ENCODE measurements around the gene SMAD7. TPM values are rescaled to one million over a fixed set of nuclear protein-coding genes. Genes with fewer than 3 reads are reported as not detected.

SMAD7 gene
- total and polyA plus RNA-seq, 2 donors (not counting 1 experiment from before 2014, with no cell fraction given), result 6.1 to 16.3 TPM

GRCh38 chr18:48935433-48935774 is 15.4 kb downstream of the SMAD7 start:
- no peak overlapping the region for H2AFZ ChIP-seq (ENCODE audit: low read length)
- no peak for DNase-seq (ENCODE audit: low read depth in 2 of 2)
- H3K4me3 ChIP-seq (replicated peaks in 1 of 4; ENCODE audit: control extremely low read depth in 1 of 4, insufficient read depth in 1 of 4, low read depth in 3 of 4, low read length in 4 of 4), result no peak overlapping the region
- peak overlapping the region; percentile 75 for H3K4me2 ChIP-seq (ENCODE audit: extremely low read depth, insufficient read depth, low read length)
- no peaks in the 10 kb centered on the region for H3K27me3 ChIP-seq (ENCODE audit: control insufficient read depth, insufficient read depth, low read length)
- no peaks in the 10 kb centered on the region for H4K20me1 ChIP-seq (ENCODE audit: control insufficient read depth, extremely low read depth, insufficient read depth, low read length)
- H3K79me2 ChIP-seq (ENCODE audit: control insufficient read depth, insufficient read depth, low read length), result peaks cover 85% of the 10 kb centered on the region
- no peaks in the 10 kb centered on the region for H3K9me3 ChIP-seq (ENCODE audit: control insufficient read depth, insufficient read depth, low read depth, low read length)
- H3K27ac ChIP-seq (ENCODE audit: insufficient read depth, low read length), result peak overlapping the region; percentile 63
- H3K4me1 ChIP-seq (ENCODE audit: control insufficient read depth, extremely low read depth, insufficient read depth, low read length), result peaks cover 57% of the 10 kb centered on the region
- TF ChIP-seq EZH2 (IDR thresholded peaks at IDR 0.05; ENCODE audit: low read length, missing control alignments), result no peak
- TF ChIP-seq CTCF (conservative IDR thresholded peaks at IDR 0.05 in 1 of 2, IDR thresholded peaks at IDR 0.05 in 1 of 2; ENCODE audit: low read depth in 1 of 2, low read length in 2 of 2), result no peak
- no peaks in the 10 kb centered on the region for H3K36me3 ChIP-seq (ENCODE audit: control insufficient read depth, insufficient read depth, low read length)
- no peak overlapping the region for H3K9ac ChIP-seq (ENCODE audit: insufficient read depth, low read length)

DNA sequence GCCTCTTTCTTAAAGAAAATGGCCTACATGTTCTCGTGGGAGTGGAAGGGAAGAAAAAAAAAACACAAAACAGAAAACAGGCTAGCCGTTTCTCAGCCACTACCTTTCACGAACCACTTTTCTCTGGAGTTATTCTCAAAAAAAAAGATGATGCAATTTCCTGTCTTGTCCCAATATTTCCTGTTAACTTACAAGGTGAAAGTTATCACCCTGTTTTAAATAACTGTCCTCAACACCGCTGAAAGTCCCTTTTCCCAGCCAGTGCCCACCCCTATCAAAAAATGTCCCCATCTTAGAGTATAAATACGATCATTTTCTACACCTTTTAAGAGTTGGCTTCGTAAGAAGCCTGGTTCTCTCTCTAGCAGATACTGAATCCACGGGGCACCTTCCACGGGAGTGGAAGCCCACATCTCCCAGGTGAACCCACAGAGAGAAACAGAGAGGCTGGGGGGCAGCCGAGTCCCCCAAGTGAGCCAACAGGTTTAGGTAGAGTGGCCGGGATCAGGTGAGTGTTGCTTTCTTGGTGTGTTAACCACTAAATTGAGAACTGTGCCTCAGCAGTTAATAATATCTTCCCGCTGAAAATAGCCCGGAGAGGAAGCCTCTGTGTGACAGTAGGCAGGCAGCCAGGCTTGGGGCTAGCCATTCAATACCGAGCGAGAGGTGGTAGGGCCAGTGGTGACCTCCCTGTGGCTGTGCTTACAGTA is 15.9 kb downstream of the SMAD7 start:
- Histone ChIP-seq H3K9ac (ENCODE audit: insufficient read depth, low read length) (peak overlapping the region; percentile 13), H3K4me3 (replicated peaks in 1 of 4; ENCODE audit: control extremely low read depth in 1 of 4, insufficient read depth in 1 of 4, low read depth in 3 of 4, low read length in 4 of 4) (no peak overlapping the region)

DNA sequence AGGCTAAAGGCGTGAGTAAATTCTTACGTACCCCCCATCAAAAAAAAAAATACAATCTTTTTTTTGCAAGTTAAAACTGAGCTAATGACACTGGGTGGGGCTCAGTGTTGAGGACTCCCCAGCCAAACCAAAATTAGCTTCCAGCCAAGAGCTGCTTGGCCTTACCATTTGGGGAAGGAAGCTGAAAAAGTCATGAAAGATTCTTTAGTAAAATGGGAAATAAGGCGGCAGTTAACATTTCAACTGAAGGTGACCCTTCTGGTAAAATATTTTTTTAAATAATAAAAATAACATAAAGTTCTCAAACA is 16.4 kb downstream of the SMAD7 start:
- H2AFZ ChIP-seq (ENCODE audit: low read length), result no peak overlapping the region
- H3K36me3 ChIP-seq (ENCODE audit: control insufficient read depth, insufficient read depth, low read length), result no peaks in the 10 kb centered on the region
- no peak for DNase-seq (ENCODE audit: low read depth in 2 of 2)
- peak overlapping the region; percentile 75 for H3K4me2 ChIP-seq (ENCODE audit: extremely low read depth, insufficient read depth, low read length)
- no peak for TF ChIP-seq CTCF (conservative IDR thresholded peaks at IDR 0.05 in 1 of 2, IDR thresholded peaks at IDR 0.05 in 1 of 2; ENCODE audit: low read depth in 1 of 2, low read length in 2 of 2)
- no peak for TF ChIP-seq EZH2 (IDR thresholded peaks at IDR 0.05; ENCODE audit: low read length, missing control alignments)
- peak overlapping the region; percentile 63 for H3K27ac ChIP-seq (ENCODE audit: insufficient read depth, low read length)
- H3K79me2 ChIP-seq (ENCODE audit: control insufficient read depth, insufficient read depth, low read length), result peaks cover 85% of the 10 kb centered on the region
- H3K9me3 ChIP-seq (ENCODE audit: control insufficient read depth, insufficient read depth, low read depth, low read length), result no peaks in the 10 kb centered on the region
- H3K4me3 ChIP-seq (replicated peaks in 1 of 4; ENCODE audit: control extremely low read depth in 1 of 4, insufficient read depth in 1 of 4, low read depth in 3 of 4, low read length in 4 of 4), result no peak overlapping the region
- H3K27me3 ChIP-seq (ENCODE audit: control insufficient read depth, insufficient read depth, low read length), result no peaks in the 10 kb centered on the region
- H4K20me1 ChIP-seq (ENCODE audit: control insufficient read depth, extremely low read depth, insufficient read depth, low read length), result no peaks in the 10 kb centered on the region
- peaks cover 58% of the 10 kb centered on the region for H3K4me1 ChIP-seq (ENCODE audit: control insufficient read depth, extremely low read depth, insufficient read depth, low read length)
- H3K9ac ChIP-seq (ENCODE audit: insufficient read depth, low read length), result no peak overlapping the region

More for the DNA sequence above, 15.9 kb downstream of the SMAD7 start:
- Histone ChIP-seq H3K4me1 (ENCODE audit: control insufficient read depth, extremely low read depth, insufficient read depth, low read length) (peaks cover 58% of the 10 kb centered on the region), H3K27me3 (ENCODE audit: control insufficient read depth, insufficient read depth, low read length) (no peaks in the 10 kb centered on the region), H3K36me3 (ENCODE audit: control insufficient read depth, insufficient read depth, low read length) (no peaks in the 10 kb centered on the region), H3K4me2 (ENCODE audit: extremely low read depth, insufficient read depth, low read length) (peak overlapping the region; percentile 75), H2AFZ (ENCODE audit: low read length) (no peak overlapping the region), H3K79me2 (ENCODE audit: control insufficient read depth, insufficient read depth, low read length) (peaks cover 84% of the 10 kb centered on the region), H4K20me1 (ENCODE audit: control insufficient read depth, extremely low read depth, insufficient read depth, low read length) (no peaks in the 10 kb centered on the region), H3K9me3 (ENCODE audit: control insufficient read depth, insufficient read depth, low read depth, low read length) (no peaks in the 10 kb centered on the region), H3K27ac (ENCODE audit: insufficient read depth, low read length) (peak overlapping the region; percentile 63)
- DNase-seq (ENCODE audit: low read depth in 2 of 2), result peak in 1 of 2 donors; percentile 31
- TF ChIP-seq EZH2 (IDR thresholded peaks at IDR 0.05; ENCODE audit: low read length, missing control alignments), result no peak
- no peak for TF ChIP-seq CTCF (conservative IDR thresholded peaks at IDR 0.05 in 1 of 2, IDR thresholded peaks at IDR 0.05 in 1 of 2; ENCODE audit: low read depth in 1 of 2, low read length in 2 of 2)

All from fibroblast of lung (primary cell).